NCI-H69 (cell line): ENCODE results near the gene SERPINI1.

Source experiments
- DNase-seq: peaks from one replicate; lab custom pipeline; 2025; lab: John Stamatoyannopoulos, UW

The SERPINI1 gene

DNA sequence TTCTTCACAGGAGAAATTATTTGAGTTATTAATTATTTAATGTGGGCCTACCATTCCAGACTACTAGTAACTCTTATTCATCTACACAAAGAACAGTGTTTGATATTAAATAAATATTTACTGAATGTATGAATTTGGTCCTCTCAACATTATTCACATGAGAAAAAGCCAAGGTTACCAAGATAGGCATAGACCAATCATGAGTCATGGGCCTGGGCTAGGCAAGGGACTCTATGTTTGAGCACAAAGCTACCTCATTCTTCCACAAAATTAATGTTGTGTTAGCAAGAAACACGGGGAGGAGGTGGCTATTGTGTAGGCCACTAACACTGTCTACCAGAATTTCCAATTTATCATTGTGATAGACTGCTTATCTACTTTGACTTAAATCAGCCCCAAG lies 115.7 kb downstream of the SERPINI1 start:
- no peak for DNase-seq

DNA sequence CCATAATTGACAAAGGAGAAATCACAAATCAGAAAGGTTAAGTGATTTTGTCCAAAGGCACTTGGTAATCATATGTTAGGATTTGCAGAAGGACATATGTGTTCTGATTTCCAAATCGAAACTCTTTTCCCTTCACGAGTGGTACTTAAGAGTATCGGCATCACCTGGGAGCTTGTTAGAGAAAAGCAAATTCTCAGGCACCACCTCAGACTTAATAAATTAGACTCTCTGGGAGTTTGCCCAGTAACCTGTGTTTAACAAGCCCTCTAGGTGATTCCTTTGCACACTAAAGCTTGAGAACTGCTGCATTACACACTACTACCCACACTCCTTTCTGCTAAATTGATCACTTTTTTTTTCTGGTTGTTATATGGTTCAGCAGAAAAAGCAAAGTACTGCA lies 116.2 kb downstream of the SERPINI1 start:
- no peak for DNase-seq

DNA sequence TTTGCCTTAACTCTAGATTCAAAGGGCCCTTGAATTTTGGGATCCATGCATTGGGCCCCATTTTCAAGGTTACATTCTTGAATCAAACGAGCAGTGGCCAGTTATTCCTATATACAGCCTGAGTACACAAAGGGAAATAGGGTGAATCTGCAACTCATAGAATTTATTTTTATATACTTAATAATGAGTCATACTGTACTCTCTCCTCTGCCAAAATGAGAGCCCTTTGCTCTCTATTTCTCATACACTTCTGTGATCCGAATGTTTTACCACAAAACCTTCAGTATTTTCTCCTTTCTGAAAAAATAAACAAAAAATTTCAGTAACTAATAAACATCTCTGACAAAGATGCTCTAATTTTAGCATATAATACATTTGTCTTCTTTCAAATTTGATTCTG lies 116.7 kb downstream of the SERPINI1 start:
- DNase-seq = no peak

DNA sequence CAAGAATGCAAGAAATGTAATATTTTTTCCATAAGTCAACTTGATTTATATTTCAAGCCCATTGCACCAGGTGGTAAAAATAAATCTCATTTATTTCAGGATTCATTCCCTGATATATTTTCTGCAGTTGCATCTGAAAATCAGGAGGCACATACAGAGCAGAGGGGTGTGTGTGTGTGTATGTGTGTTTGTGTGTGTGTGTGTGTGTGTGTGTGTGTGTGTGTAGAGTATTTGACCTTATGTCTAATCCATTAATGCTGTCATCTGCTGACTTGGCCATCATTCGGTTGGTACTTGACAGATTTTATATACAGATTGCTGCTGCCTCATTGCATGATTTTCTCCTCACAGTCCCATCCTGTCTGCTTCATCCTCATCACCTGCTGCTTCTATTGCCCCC lies 118.5 kb downstream of the SERPINI1 start:
- no peak for DNase-seq

DNA sequence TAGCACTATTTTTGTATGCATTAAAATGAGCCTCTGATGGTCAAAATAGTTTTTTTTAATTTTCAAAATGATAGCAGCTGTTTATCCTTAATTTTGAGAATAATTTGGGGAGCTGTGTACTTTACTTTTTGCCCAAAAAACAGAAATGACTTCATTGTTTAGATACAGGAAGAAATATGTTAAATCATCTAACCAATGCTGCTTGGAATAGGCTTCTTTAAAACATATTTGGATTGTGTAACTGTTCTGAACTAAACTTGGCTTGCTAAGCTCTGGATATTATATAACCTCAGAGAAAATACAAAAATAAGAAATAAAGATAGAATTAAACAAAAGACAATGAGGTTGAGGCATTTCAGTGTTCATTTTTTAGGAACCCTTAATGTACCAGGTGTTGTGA lies 119.3 kb downstream of the SERPINI1 start:
- DNase-seq = no peak

DNA sequence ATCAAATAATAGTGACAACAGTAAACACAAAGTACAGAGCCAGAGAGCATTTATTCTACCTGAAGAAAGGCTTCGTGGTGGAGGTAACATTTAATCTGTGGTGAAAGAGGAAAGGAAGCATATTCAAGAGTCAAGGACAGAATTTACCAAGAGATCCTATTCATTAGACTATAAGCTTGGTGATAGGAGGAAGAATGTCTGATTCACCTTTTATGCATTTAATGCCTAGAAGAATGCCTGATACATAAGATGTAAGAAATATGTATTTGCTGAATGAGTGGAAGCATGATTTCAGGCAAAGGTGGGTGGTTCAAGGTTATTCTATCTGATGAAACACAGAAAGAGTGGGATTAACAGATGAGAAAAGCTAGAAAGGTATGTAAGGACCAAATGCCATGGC lies 119.8 kb downstream of the SERPINI1 start:
- no peak for DNase-seq

DNA sequence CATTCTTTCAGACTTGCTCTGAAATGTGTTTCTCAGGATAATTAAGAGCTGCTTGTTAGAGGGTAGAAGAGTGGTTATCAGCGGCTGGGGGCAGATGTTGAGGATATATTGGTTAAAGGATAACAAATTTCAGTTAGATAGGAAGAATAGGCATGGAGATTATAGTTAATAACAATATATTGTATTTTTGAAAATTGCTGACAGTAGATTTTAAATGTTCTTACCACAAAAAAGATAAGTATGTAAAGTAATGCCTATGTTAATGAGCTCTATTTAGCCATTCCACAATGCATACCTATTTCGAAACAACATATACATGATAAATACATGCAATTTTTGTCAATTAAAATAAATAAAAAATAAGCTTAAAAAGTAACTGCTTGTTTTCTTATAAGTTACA lies 123.3 kb downstream of the SERPINI1 start:
- no peak for DNase-seq

DNA sequence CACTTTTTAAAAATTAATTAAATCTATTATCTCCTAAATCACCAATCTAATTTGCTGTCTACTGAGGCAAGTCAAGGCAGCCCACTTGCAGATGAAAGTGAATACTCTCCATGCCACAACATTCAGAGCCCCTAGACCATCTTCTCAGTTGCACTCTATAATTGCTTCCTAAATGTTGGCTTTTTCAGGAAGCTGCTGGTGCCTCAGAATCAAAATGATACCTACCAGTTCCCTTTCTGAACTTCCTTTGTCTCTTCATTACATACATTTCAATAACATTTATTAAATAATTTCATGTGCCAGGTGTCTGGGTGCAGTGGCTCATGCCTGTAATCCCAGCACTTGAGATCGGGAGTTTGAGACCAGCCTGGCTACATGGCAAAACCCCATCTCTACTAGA lies 124.1 kb downstream of the SERPINI1 start:
- no peak for DNase-seq

DNA sequence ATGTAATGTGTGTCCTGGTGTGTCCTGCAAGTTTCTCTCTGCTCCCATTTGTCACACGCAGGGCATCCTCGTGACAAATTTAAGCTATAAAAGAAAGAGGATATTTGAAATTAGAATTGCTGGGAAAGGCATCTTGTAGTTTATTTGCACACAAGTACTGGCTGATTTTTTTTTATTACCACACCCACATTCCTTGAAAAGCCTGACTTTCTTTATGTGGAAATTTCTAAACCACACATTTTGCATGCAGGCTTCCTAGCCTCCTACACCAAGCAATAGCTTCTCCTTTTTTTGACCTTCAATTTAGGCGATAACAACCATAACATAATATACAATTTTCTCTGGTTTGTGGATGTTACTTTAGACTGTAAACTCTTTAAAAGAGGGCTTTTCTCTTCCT lies 126.1 kb downstream of the SERPINI1 start:
- DNase-seq = no peak

DNA sequence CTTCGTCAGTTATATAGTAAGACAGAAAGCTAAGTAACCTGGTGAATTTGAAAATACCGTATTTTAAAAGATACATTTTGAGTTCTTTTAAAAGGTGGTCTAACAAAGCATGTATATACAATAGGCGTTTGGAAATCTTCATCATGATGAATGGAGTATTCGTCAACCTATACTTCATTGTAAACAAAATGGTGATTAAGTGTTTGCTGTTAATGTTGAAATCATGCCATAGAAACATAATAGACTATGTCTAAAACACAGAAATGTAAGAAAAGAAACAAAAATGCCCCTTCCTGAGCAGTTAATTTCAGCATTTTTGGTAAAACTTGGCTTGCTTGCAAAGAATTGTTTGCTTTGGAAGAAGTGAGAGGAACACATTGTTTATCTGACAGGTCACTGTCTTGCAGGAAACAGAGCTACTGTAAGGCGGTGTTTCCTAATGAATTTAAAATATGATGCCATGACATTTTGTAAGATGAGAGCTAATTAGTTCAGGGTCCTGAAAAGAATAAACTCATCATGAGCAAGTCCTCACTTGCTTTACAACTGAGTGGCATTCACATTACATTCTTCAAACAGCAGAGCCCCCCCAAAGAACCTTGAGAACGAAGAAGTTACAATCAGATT lies 126.7 kb downstream of the SERPINI1 start:
- DNase-seq = peak; percentile 51

DNA sequence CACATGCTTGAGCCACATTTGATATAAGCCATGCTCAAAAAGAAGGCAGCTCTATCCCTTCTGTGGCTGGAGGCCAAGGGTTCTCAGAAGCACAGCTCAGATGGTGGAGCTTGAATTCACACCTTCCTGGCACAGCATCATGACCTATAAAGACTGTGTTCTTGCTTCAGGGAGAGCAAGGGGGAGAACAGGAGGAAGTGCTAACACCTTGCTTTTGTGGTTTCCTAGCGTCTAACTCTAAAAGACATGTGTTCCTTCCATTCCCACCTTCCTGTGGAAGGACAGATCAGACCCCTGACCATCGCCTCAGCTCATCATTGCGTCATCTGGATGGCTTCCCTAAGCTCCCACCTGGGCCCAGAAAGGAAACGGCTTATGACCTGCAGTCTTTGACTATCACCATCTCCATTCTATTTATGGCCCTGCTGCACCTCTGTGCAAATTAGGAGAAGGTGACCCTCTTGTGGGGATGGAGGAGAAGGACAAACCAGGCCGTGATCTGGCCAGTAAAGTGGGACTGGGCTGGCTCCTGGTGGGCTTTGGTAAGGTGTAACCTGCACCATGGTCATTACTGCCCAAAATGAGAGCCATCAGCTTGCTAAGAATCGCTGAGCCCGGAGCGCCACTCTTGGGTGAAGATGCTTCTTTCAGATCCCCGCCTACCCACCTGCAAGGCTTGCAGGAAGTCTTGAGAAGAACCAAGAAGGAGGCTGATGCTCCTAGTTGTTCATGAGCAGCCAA lies 128.5 kb downstream of the SERPINI1 start:
- no peak for DNase-seq

DNA sequence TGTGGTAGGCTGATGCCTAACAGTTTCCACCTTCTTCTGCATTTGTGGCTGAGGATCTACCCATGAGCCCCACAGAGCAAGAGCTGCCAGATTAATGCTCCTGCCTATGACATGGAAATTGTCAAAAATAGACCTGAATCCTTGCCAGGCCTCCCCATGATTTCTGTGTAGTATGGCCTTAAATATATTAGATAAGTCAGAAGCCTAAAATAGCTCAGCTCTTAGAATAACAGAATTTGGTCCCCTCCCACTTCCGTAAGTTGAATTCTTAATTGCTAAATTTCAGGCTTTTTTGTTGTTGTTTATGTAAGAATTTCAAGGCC lies 129.0 kb downstream of the SERPINI1 start:
- no peak for DNase-seq

DNA sequence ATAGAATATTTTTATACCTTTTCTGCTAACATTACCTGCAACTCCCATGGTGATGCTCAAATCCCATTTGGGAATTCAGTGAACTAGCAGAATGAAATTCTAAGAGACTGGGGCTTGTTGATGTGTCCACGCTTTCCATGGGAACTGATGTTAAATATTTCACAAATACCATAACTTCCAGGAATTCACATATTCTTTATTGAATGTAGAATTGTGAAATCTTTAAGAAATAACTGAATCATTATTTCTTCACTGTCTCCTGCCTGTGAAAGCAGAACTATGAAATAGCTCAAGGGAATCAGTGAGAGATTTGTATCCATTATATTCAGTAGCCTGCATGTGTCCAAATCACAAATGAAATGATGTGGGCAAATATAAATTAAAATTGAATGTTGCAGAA lies 130.8 kb downstream of the SERPINI1 start:
- no peak for DNase-seq

DNA sequence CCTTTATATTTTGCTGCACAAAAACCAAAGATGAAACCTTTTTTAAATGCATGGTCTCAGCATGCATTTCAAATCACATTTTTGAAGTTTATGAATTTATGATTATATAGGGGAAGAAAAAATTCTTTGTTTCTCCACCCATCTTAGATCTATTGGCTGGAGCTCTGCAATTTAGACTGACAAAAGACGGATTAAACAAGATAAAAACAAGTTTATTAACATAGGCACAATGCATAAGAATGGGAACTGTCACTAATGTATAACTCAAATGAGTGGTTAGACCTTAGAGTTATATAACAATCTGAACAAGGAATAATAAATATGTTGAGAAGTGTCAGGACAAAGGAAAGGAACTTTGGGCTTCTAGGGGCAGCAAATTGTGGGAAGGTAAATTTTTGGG lies 132.5 kb downstream of the SERPINI1 start:
- no peak for DNase-seq

DNA sequence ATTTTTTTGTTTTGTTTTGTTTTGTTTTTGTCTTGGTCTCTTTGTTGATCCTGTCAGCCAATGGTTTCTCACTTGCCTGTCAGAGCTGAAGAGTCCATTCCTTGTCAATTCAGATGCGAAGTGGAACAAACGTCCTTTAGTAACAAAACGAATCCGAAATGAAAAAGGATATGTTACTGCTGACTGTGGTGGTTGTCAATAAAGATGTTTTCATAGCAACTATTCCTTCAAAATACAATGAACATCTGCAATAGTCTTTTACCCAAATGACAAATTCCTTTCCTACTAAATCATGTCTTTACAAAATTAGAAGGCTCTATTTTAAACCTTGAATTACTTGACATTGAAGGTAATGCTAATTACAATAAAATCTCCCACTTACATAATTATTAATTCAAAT lies 134.7 kb downstream of the SERPINI1 start:
- no peak for DNase-seq

DNA sequence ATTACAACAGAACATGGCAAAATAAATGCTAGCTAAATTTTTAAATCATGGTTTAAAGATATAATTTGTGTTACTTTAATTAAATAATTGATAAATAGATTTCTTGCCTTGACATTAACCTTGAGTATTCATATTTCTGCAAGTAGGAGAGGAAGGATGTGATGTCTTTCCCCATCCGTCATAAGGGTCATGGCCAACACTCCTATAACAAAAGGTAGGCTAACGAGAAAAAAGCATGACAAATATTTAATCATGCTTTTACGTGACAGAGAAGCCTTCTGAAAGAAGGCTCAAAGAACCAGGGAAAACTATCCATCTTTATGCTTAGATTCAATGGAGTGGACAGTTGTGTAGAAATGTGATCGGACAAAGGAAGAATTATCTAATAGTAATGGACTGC lies 135.2 kb downstream of the SERPINI1 start:
- DNase-seq = peak; percentile 13

DNA sequence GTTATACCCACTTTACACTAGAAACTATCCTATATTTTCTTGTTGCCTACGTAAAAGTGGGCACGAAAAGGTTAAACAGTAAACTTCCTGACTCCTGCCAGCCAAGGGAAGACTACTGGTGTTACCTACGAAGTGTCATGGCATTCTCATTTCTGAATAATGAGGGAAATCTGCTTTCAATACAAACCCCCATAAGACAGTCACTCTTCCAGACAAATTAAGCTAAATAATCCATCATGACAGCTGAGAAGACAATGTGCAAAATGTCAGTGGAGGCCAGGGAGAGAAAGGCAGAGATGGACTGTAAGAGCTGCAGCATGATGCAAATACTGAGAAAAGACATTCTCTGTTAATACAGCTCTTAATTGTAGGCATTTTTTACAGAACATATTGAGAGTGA lies 136.5 kb downstream of the SERPINI1 start:
- DNase-seq = no peak

DNA sequence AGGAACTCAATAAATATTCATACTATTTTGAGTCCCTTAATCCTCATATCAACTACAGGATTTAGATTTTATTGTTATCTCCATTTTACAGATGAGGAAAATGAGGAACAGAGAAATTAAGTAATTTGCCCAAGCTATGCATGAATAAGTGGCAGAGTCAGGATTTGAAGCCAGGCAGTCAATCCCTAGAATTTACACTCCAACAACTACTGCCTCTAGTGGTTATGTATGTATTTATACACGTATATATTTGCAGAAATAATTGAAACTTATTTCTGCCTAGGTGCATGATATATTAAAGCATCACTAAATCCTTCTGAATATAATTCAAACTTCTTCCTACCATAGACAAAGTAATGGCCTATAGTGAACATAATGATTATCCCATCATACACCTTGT lies 137.4 kb downstream of the SERPINI1 start:
- peak; percentile 51 for DNase-seq

DNA sequence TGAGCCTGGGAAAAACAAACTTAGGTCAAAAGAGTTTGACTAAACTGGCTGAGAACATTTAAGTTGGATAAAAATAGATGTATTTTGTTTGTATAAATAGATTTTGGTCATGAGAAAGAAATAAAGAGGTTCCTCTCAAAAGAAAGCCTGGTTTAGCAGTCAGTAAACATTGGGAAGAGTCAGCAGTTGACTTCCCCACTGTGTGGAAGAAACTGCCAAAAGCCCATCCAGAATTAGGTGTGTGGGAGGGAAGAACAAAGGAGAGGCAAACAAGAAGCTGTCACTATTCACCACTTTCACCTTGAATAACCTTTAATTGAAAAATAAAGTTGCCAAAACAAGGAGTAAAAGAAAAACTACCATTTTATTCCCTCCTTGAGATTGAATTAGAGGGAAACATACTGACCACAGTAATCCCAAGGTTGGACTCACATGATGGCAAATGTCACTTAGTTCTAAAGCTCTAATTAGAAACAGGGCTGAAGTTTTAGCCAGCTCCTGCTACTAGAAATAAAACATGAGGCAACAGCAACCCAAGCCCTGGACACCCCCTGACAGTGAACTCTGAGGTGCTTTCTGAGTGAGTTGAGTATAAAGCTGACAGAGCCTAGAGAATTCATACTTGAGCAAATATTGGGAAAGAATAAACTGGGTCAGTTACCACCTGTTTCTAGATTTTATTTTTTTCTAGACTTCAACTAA lies 139.3 kb downstream of the SERPINI1 start:
- DNase-seq = peak; percentile 60
